Dermis lymphatic vessel endothelial cell (primary cell): ENCODE results near the gene SLC18A3. TPM values are rescaled to one million over a fixed set of nuclear protein-coding genes. Genes with fewer than 3 reads are reported as not detected.

Experiments
- total RNA-seq: library from RNA; depleted of rRNA; stranded (reverse); fragments of >200 nt; gene quantifications from 2 replicates; pipeline ENCODE4 v1.2.1, GENCODE V29; 2014

SLC18A3 gene
- total RNA-seq = not detected in 2 replicates

GRCh38 chr10:49610114-49610457 lies at the start of gene SLC18A3:
Gene SLC18A3 (plus strand): TSS chr10:49610310. CDS start chr10:49610741, 431 bp downstream.

GRCh38 chr10:49613882-49614241 lies 3.8 kb downstream of the SLC18A3 start, which contains the start of gene CHAT:
Gene CHAT (plus strand): TSS chr10:49614037. CDS start chr10:49614190, 153 bp downstream.

Other genes with a start within 250 kb of the SLC18A3 start
- gene DRGX, start 214.2 kb upstream of the SLC18A3 start, total RNA-seq = not detected in 2 replicates
- gene ERCC6, start 71.2 kb upstream of the SLC18A3 start, total RNA-seq = 12.7 and 20.8 TPM in 2 replicates
- not detected in 2 replicates for gene CHAT, start 3.7 kb downstream of the SLC18A3 start, total RNA-seq
- not detected in 2 replicates for gene C10orf53, start 69.3 kb downstream of the SLC18A3 start, total RNA-seq
- gene OGDHL, start 152.0 kb downstream of the SLC18A3 start, total RNA-seq = 0.22 and 0.34 TPM in 2 replicates